Suprapubic skin (tissue), 3 donors: ENCODE data around the gene SETBP1.

Experiments used
- EP300 ChIP-seq: sonication (generic); formaldehyde crosslinking; IDR thresholded peaks from one replicate; pipeline ENCODE4 v1.6.1; 2017; ENCODE audit warnings: antibody characterized with exemption
- TF ChIP-seq, protein P1 (sequence below), 2 donors: fragments of 200-600 bp in 1 of 2; fragments of 450-650 bp in 1 of 2; sonication (generic) in 1 of 2; IDR thresholded peaks; one replicate each; pipeline ENCODE4 v1.5.1; 2016 to 2019; ENCODE audit warnings: antibody characterized with exemption in 2 of 2, mild to moderate bottlenecking in 1 of 2, moderate library complexity in 1 of 2

DNA sequence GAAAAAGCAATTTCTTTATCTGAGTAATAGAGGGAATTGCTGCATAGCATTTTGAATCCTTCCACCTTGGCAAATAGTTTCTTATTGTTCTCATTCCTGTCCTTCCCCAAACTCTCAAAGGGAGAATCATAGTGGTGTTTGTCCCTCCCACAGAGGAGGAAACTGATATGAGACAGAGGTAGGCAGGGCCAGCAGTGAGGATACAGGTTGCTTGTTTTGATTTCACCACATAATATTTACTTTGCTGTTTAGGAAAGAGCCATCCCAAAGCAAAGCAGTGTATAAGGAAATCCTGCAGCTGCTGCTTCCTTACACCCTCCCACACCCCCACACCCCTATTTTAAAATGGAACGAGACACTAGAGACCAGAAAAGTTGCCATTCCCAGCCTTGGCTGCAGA, 195.3 kb downstream of the SETBP1 start:
- TF ChIP-seq, protein P1, sequence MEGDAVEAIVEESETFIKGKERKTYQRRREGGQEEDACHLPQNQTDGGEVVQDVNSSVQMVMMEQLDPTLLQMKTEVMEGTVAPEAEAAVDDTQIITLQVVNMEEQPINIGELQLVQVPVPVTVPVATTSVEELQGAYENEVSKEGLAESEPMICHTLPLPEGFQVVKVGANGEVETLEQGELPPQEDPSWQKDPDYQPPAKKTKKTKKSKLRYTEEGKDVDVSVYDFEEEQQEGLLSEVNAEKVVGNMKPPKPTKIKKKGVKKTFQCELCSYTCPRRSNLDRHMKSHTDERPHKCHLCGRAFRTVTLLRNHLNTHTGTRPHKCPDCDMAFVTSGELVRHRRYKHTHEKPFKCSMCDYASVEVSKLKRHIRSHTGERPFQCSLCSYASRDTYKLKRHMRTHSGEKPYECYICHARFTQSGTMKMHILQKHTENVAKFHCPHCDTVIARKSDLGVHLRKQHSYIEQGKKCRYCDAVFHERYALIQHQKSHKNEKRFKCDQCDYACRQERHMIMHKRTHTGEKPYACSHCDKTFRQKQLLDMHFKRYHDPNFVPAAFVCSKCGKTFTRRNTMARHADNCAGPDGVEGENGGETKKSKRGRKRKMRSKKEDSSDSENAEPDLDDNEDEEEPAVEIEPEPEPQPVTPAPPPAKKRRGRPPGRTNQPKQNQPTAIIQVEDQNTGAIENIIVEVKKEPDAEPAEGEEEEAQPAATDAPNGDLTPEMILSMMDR (IDR thresholded peaks at IDR 0.05) = no peak
- no peak for TF ChIP-seq EP300
